H9 (cell line): Measurements from ENCODE around the gene SV2C. TPM values are rescaled to one million over a fixed set of nuclear protein-coding genes. Genes with fewer than 3 reads are reported as not detected.

ENCODE experiments used
- DNase-seq: peaks from one replicate; pipeline ENCODE4 v3.0.0-alpha.2; 2017
- H2AFZ ChIP-seq: one replicate; pipeline ENCODE4 v1.6.1; 2013; ENCODE audit warnings: mild to moderate bottlenecking, low read length, control low read depth, moderate library complexity
- H2AK5ac ChIP-seq: 2 replicates; pipeline ENCODE4 v1.6.1; 2013; ENCODE audit warnings: low read length, control low read depth, mixed read lengths; ENCODE audit not compliant: insufficient read length
- H2BK120ac ChIP-seq: one replicate; pipeline ENCODE4 v1.6.1; 2013; ENCODE audit warnings: low read depth, mild to moderate bottlenecking, low read length, control low read depth, inconsistent platforms; ENCODE audit not compliant: poor library complexity, severe bottlenecking
- H2BK12ac ChIP-seq: 2 replicates; pipeline ENCODE4 v1.6.1; 2013; ENCODE audit warnings: low read length, control low read depth, mixed read lengths, low read depth; ENCODE audit not compliant: insufficient read length
- H2BK15ac ChIP-seq: 2 replicates; pipeline ENCODE4 v1.6.1; 2013; ENCODE audit warnings: low read depth, low read length, control low read depth
- H2BK20ac ChIP-seq: one replicate; pipeline ENCODE4 v1.6.1; 2013; ENCODE audit warnings: low read depth, mild to moderate bottlenecking, low read length, control low read depth, inconsistent platforms; ENCODE audit not compliant: poor library complexity, severe bottlenecking
- H2BK5ac ChIP-seq: 2 replicates; pipeline ENCODE4 v1.6.1; 2013; ENCODE audit warnings: low read length, control low read depth, mixed read lengths; ENCODE audit not compliant: insufficient read length
- H3K14ac ChIP-seq: 2 replicates; pipeline ENCODE4 v1.6.1; 2013; ENCODE audit warnings: low read length, control low read depth; ENCODE audit not compliant: insufficient read depth
- H3K18ac ChIP-seq: 2 replicates; pipeline ENCODE4 v1.6.1; 2013; ENCODE audit warnings: low read depth, mild to moderate bottlenecking, mixed read lengths, low read length, control low read depth; ENCODE audit not compliant: insufficient read length
- H3K23ac ChIP-seq: 2 replicates; pipeline ENCODE4 v1.6.1; 2013; ENCODE audit warnings: low read length, control low read depth, mixed read lengths, low read depth; ENCODE audit not compliant: insufficient read length
- H3K23me2 ChIP-seq: 2 replicates; pipeline ENCODE4 v1.6.1; 2013; ENCODE audit warnings: low read depth, mild to moderate bottlenecking, mixed read lengths, low read length, control low read depth; ENCODE audit not compliant: insufficient read length, poor library complexity, severe bottlenecking
- H3K27ac ChIP-seq: 2 replicates; pipeline ENCODE4 v1.5.1; 2013; ENCODE audit warnings: low read length, control low read depth, mixed read lengths, low read depth; ENCODE audit not compliant: insufficient read length
- H3K27me3 ChIP-seq: 2 replicates; pipeline ENCODE4 v1.6.1; 2013; ENCODE audit warnings: low read length, control low read depth, inconsistent platforms; ENCODE audit not compliant: insufficient read depth
- H3K4ac ChIP-seq: 2 replicates; pipeline ENCODE4 v1.6.1; 2013; ENCODE audit warnings: low read depth, mild to moderate bottlenecking, control low read depth, inconsistent platforms, low read length, moderate library complexity
- H3K4me1 ChIP-seq: 2 replicates; pipeline ENCODE4 v1.6.1; 2013; ENCODE audit warnings: low read length, control low read depth, inconsistent platforms; ENCODE audit not compliant: insufficient read depth
- H3K4me2 ChIP-seq: 2 replicates; pipeline ENCODE4 v1.6.1; 2013; ENCODE audit warnings: low read length, control low read depth, mixed read lengths; ENCODE audit not compliant: insufficient read length, insufficient read depth
- H3K56ac ChIP-seq: 2 replicates; pipeline ENCODE4 v1.6.1; 2013; ENCODE audit warnings: low read depth, mild to moderate bottlenecking, mixed read lengths, low read length, control low read depth; ENCODE audit not compliant: insufficient read length
- H3K79me1 ChIP-seq: 2 replicates; pipeline ENCODE4 v1.6.1; 2013; ENCODE audit warnings: low read depth, mild to moderate bottlenecking, moderate library complexity, low read length, control low read depth, inconsistent platforms; ENCODE audit not compliant: insufficient read depth, poor library complexity, severe bottlenecking
- H3K79me2 ChIP-seq: 2 replicates; pipeline ENCODE4 v1.6.1; 2013; ENCODE audit warnings: low read length, control low read depth, inconsistent platforms; ENCODE audit not compliant: insufficient read depth
- H3K9ac ChIP-seq: 2 replicates; pipeline ENCODE4 v1.6.1; 2013; ENCODE audit warnings: low read length, control low read depth, mixed read lengths; ENCODE audit not compliant: insufficient read length; ENCODE audit errors: extremely low read depth
- H3K9me3 ChIP-seq: one replicate; pipeline ENCODE4 v1.6.1; 2013; ENCODE audit warnings: low read depth, low read length, inconsistent platforms; ENCODE audit not compliant: control insufficient read depth
- H3T11ph ChIP-seq: one replicate; pipeline ENCODE4 v1.6.1; 2013; ENCODE audit warnings: mild to moderate bottlenecking, low read length, control low read depth, inconsistent platforms
- H4K20me1 ChIP-seq: one replicate; pipeline ENCODE4 v1.6.1; 2013; ENCODE audit not compliant: control insufficient read depth, insufficient read length, insufficient read depth
- H4K5ac ChIP-seq: 2 replicates; pipeline ENCODE4 v1.6.1; 2013; ENCODE audit warnings: low read depth, mild to moderate bottlenecking, mixed read lengths, low read length, control low read depth; ENCODE audit not compliant: insufficient read length
- H4K8ac ChIP-seq: replicated peaks from 2 replicates; pipeline ENCODE4 v1.6.1; 2013; ENCODE audit warnings: low read length, control low read depth, mixed read lengths, low read depth; ENCODE audit not compliant: insufficient read length
- H4K91ac ChIP-seq: 2 replicates; pipeline ENCODE4 v1.6.1; 2013; ENCODE audit warnings: low read depth, mild to moderate bottlenecking, moderate library complexity, mixed read lengths, low read length, control low read depth; ENCODE audit not compliant: insufficient read length
- H3K27ac Mint-ChIP-seq, 3 experiments: 2 replicates in 2 of 3; 3 replicates in 1 of 3; pipeline ENCODE4 v1.8.0; 2020 to 2021; ENCODE audit warnings: mixed read lengths in 3 of 3, mild to moderate bottlenecking in 1 of 3, moderate library complexity in 1 of 3
- H3K27me3 Mint-ChIP-seq: 2 replicates; pipeline ENCODE4 v1.8.0; 2021; ENCODE audit warnings: low read depth, mild to moderate bottlenecking, moderate library complexity, mixed read lengths
- H3K36me3 Mint-ChIP-seq, 3 experiments: 2 replicates in 2 of 3; 3 replicates in 1 of 3; pipeline ENCODE4 v1.8.0; 2020 to 2021; ENCODE audit warnings: low read depth in 3 of 3, mixed read lengths in 3 of 3; ENCODE audit not compliant: insufficient read depth in 1 of 3
- H3K4me1 Mint-ChIP-seq, 2 experiments: 2 replicates each; pipeline ENCODE4 v1.8.0; 2020; ENCODE audit warnings: mixed read lengths in 2 of 2
- H3K4me3 Mint-ChIP-seq, 2 experiments: 2 replicates in 1 of 2; 3 replicates in 1 of 2; pipeline ENCODE4 v1.8.0; 2020 to 2021; ENCODE audit warnings: mild to moderate bottlenecking in 2 of 2, mixed read lengths in 2 of 2, moderate library complexity in 1 of 2
- H3K9me3 Mint-ChIP-seq, 2 experiments: 2 replicates in 1 of 2; 3 replicates in 1 of 2; pipeline ENCODE4 v1.8.0; 2020; ENCODE audit warnings: mild to moderate bottlenecking in 2 of 2, mixed read lengths in 2 of 2, moderate library complexity in 1 of 2
- CTCF ChIP-seq: fragments of 200-600 bp; sonication (generic); conservative IDR thresholded peaks from 3 replicates; pipeline ENCODE4 v1.8.0; 2021; ENCODE audit warnings: antibody characterized with exemption, mild to moderate bottlenecking
- WGBS: extraction: QIAGEN DNeasy Blood & Tissue Kit; methylation state at CpG from one replicate; pipeline ENCODE4 v1.1.7; 2013; ENCODE audit warnings: missing lambda C conversion rate, low lambda C conversion rate, mixed read lengths; ENCODE audit not compliant: insufficient read length; ENCODE audit errors: extremely low coverage; 5-methylcytosine and 5-hydroxymethylcytosine counted together
- total RNA-seq: library from RNA; stranded (reverse); gene quantifications from 2 replicates; pipeline ENCODE4 v1.2.1, GENCODE V29; 2021

Gene SV2C
- total RNA-seq, 1 experiment from 2014 or later, result 0.09 TPM

- H2AK5ac ChIP-seq, result no peak overlapping the region
- H3K23me2 ChIP-seq, result no peaks in the 10 kb centered on the region
- H2BK12ac ChIP-seq, result no peak overlapping the region
- TF ChIP-seq CTCF, result no peak
- no peak overlapping the region for H4K91ac ChIP-seq
- Mint-ChIP-seq H3K9me3 (no peaks in the 10 kb centered on the region), H3K4me3 (no peak overlapping the region), H3K27ac (no peak overlapping the region), H3K4me1 (no peaks in the 10 kb centered on the region), H3K36me3 (no peaks in the 10 kb centered on the region; a peak in 1 of 7 replicates), H3K27me3 (no peaks in the 10 kb centered on the region)
- H3K9me3 ChIP-seq, result no peaks in the 10 kb centered on the region
- H4K8ac ChIP-seq, result no peak overlapping the region
- H3K18ac ChIP-seq, result no peak overlapping the region
- WGBS, result no CpG with 5 or more reads among the region's 2 CpGs
- no peaks in the 10 kb centered on the region for H3K4me1 ChIP-seq
- no peak overlapping the region for H3K56ac ChIP-seq
- DNase-seq, result no peak
- no peak overlapping the region for H2BK15ac ChIP-seq
- no peak overlapping the region for H2BK5ac ChIP-seq
- H3K14ac ChIP-seq, result no peak overlapping the region
- no peaks in the 10 kb centered on the region for H3K79me2 ChIP-seq
- H4K5ac ChIP-seq, result no peak overlapping the region
- H3K9ac ChIP-seq, result no peak overlapping the region
- H2BK20ac ChIP-seq, result no peak overlapping the region
- no peak overlapping the region for H2BK120ac ChIP-seq
- H4K20me1 ChIP-seq, result no peaks in the 10 kb centered on the region
- no peak overlapping the region for H3K4me2 ChIP-seq
- H3K23ac ChIP-seq, result no peak overlapping the region
- H3K27ac ChIP-seq, result no peak overlapping the region
- H2AFZ ChIP-seq, result no peak overlapping the region
- H3K4ac ChIP-seq, result no peak overlapping the region
- H3K79me1 ChIP-seq, result no peaks in the 10 kb centered on the region
- H3K27me3 ChIP-seq, result no peaks in the 10 kb centered on the region
- no peak overlapping the region for H3T11ph ChIP-seq
Observed at GRCh38 chr5:76314643-76315042, 231.5 kb downstream of the SV2C start.
